WTC11 (cell line): Measurements from ENCODE around the gene PIP. TPM values are rescaled to one million over a fixed set of nuclear protein-coding genes. Genes with fewer than 3 reads are reported as not detected.

Experiments used
- ATAC-seq: fragments of 200-7000 bp; cut with Tn5 transposase; 2 replicates; pipeline ENCODE4 v1.10.0; 2021; ENCODE audit warnings: mild to moderate bottlenecking, moderate library complexity
- CTCF ChIA-PET: fragments of 300-600 bp; sonication (Branson Sonifier 250); formaldehyde crosslinking; loops from one replicate; lab custom pipeline; 2021; ENCODE audit warnings: antibody characterized with exemption; lab: Charles Lee
- POLR2A ChIA-PET: fragments of 350-600 bp; sonication (Branson Sonifier 250); formaldehyde crosslinking; loops from one replicate; lab custom pipeline; 2021; ENCODE audit warnings: antibody characterized with exemption; lab: Charles Lee
- DNase-seq: peaks from one replicate; pipeline ENCODE4 v3.0.0; 2021; ENCODE audit warnings: low spot score
- H3K27ac Mint-ChIP-seq: 2 replicates; pipeline ENCODE4 v1.8.0; 2021; ENCODE audit warnings: mixed read lengths
- H3K27me3 Mint-ChIP-seq: 2 replicates; pipeline ENCODE4 v1.8.0; 2021; ENCODE audit warnings: low read depth, mild to moderate bottlenecking, moderate library complexity, mixed read lengths
- H3K36me3 Mint-ChIP-seq: 2 replicates; pipeline ENCODE4 v1.8.0; 2021; ENCODE audit warnings: mixed read lengths
- H3K4me1 Mint-ChIP-seq: 2 replicates; pipeline ENCODE4 v1.8.0; 2022; ENCODE audit warnings: mixed read lengths
- H3K4me3 Mint-ChIP-seq: 2 replicates; pipeline ENCODE4 v1.8.0; 2021; ENCODE audit warnings: mild to moderate bottlenecking, moderate library complexity, mixed read lengths
- H3K9me3 Mint-ChIP-seq: 2 replicates; pipeline ENCODE4 v1.8.0; 2021; ENCODE audit warnings: mixed read lengths
- ATF1 ChIP-seq: sonication (generic); formaldehyde crosslinking; IDR thresholded peaks from 2 replicates; pipeline ENCODE4 v1.8.1; 2023; ENCODE audit warnings: mild to moderate bottlenecking, moderate library complexity, missing genetic modification reagents
- CREB1 ChIP-seq: sonication (generic); formaldehyde crosslinking; IDR thresholded peaks from 2 replicates; pipeline ENCODE4 v1.8.0; 2023; ENCODE audit warnings: mild to moderate bottlenecking, missing genetic modification reagents
- ETV6 ChIP-seq: sonication (generic); formaldehyde crosslinking; IDR thresholded peaks from 2 replicates; pipeline ENCODE4 v1.8.1; 2022; ENCODE audit warnings: mild to moderate bottlenecking, missing genetic modification reagents
- FOXP1 ChIP-seq: sonication (generic); formaldehyde crosslinking; IDR thresholded peaks from 2 replicates; pipeline ENCODE4 v1.8.0; 2022; ENCODE audit warnings: missing genetic modification reagents, mild to moderate bottlenecking, moderate library complexity, borderline replicate concordance
- GRHL2 ChIP-seq: fragments of 250-450 bp; sonication (Bioruptor Pico); IDR thresholded peaks from 2 replicates; pipeline ENCODE4 v1.8.0; 2022; ENCODE audit warnings: mild to moderate bottlenecking, moderate library complexity; ENCODE audit not compliant: insufficient replicate concordance, severe bottlenecking
- JAZF1 ChIP-seq: fragments of 250-450 bp; sonication (Bioruptor Pico); IDR thresholded peaks from 2 replicates; pipeline ENCODE4 v1.9.0; 2021; ENCODE audit warnings: moderate library complexity, mild to moderate bottlenecking, inconsistent platforms
- JUN ChIP-seq: sonication (generic); formaldehyde crosslinking; IDR thresholded peaks from 2 replicates; pipeline ENCODE4 v1.8.0; 2023; ENCODE audit warnings: mild to moderate bottlenecking, missing genetic modification reagents
- NFATC4 ChIP-seq: fragments of 250-450 bp; sonication (Bioruptor Pico); IDR thresholded peaks from 2 replicates; pipeline ENCODE4 v1.9.0; 2021; ENCODE audit warnings: mild to moderate bottlenecking
- NFYB ChIP-seq: sonication (generic); formaldehyde crosslinking; conservative IDR thresholded peaks from 2 replicates; pipeline ENCODE4 v1.8.0; 2022; ENCODE audit warnings: low read depth, missing genetic modification reagents
- OVOL2 ChIP-seq: fragments of 250-450 bp; sonication (Bioruptor Pico); IDR thresholded peaks from 2 replicates; pipeline ENCODE4 v1.9.0; 2021; ENCODE audit warnings: mild to moderate bottlenecking, borderline replicate concordance
- RELA ChIP-seq: sonication (generic); formaldehyde crosslinking; IDR thresholded peaks from 2 replicates; pipeline ENCODE4 v1.8.1; 2022; ENCODE audit warnings: missing genetic modification reagents, mild to moderate bottlenecking, borderline replicate concordance
- TP53 ChIP-seq: sonication (generic); formaldehyde crosslinking; IDR thresholded peaks from 2 replicates; pipeline ENCODE4 v1.8.1; 2023; ENCODE audit warnings: mild to moderate bottlenecking, missing genetic modification reagents
- ZNF416 ChIP-seq: fragments of 250-450 bp; sonication (Bioruptor Pico); IDR thresholded peaks from 2 replicates; pipeline ENCODE4 v1.9.0; 2021; ENCODE audit warnings: mild to moderate bottlenecking, inconsistent platforms
- total RNA-seq: library from RNA; stranded (reverse); gene quantifications from 3 replicates; pipeline ENCODE4 v1.2.3, GENCODE V29; 2021
- TF ChIP-seq, protein P1 (sequence below): sonication (generic); formaldehyde crosslinking; IDR thresholded peaks from 2 replicates; pipeline ENCODE4 v1.8.1; 2022; ENCODE audit warnings: low read depth, missing genetic modification reagents, borderline replicate concordance
- TF ChIP-seq, protein P2 (sequence below): sonication (generic); formaldehyde crosslinking; IDR thresholded peaks from 2 replicates; pipeline ENCODE4 v1.8.0; 2022; ENCODE audit warnings: mild to moderate bottlenecking, missing genetic modification reagents
- TF ChIP-seq, protein P3 (sequence below): sonication (generic); formaldehyde crosslinking; IDR thresholded peaks from 2 replicates; pipeline ENCODE4 v1.8.1; 2023; ENCODE audit warnings: mild to moderate bottlenecking, missing genetic modification reagents, moderate library complexity
- TF ChIP-seq, protein P4 (sequence below): fragments of 250-450 bp; sonication (Bioruptor Pico); IDR thresholded peaks from 2 replicates; pipeline ENCODE4 v1.9.0; 2021; ENCODE audit warnings: mild to moderate bottlenecking, borderline replicate concordance
- TF ChIP-seq, protein P5 (sequence below): fragments of 250-450 bp; sonication (Bioruptor Pico); IDR thresholded peaks from 2 replicates; pipeline ENCODE4 v1.9.0; 2021; ENCODE audit warnings: mild to moderate bottlenecking
- TF ChIP-seq, protein P6 (sequence below): sonication (generic); formaldehyde crosslinking; IDR thresholded peaks from 2 replicates; pipeline ENCODE4 v1.8.0; 2022; ENCODE audit warnings: missing genetic modification reagents

PIP gene
- total RNA-seq, 1 experiment from 2014 or later, result not detected

DNA sequence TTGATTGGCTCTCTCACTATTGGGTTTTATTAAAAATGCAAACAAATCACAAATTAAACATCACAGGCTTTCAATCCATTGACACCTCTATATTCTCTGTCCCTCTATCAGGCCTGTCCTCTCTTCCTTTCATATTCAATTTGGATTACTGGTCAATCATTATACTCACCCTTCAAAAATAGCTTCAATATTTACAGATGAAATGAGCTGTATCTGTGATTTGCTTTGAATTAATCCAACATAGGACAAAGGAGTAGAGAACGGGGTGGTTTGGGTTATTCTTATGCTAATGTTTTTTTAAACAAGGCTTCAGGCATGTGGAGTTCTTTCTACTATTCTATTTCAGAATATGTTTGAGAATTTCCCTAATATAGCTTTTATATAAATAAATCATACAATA lies 53.7 kb downstream of the PIP start:
- H3K9me3 Mint-ChIP-seq, result peaks cover 4% of the 10 kb centered on the region
- ATAC-seq (no peak), DNase-seq (no peak)
- POLR2A ChIA-PET, result no interaction called here
- no peak for TF ChIP-seq ETV6
- TF ChIP-seq, protein P1, sequence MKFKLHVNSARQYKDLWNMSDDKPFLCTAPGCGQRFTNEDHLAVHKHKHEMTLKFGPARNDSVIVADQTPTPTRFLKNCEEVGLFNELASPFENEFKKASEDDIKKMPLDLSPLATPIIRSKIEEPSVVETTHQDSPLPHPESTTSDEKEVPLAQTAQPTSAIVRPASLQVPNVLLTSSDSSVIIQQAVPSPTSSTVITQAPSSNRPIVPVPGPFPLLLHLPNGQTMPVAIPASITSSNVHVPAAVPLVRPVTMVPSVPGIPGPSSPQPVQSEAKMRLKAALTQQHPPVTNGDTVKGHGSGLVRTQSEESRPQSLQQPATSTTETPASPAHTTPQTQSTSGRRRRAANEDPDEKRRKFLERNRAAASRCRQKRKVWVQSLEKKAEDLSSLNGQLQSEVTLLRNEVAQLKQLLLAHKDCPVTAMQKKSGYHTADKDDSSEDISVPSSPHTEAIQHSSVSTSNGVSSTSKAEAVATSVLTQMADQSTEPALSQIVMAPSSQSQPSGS (CRISPR knock-in tag), result no peak
- TF ChIP-seq CREB1 (CRISPR knock-in tag), result no peak
- TF ChIP-seq, protein P2, sequence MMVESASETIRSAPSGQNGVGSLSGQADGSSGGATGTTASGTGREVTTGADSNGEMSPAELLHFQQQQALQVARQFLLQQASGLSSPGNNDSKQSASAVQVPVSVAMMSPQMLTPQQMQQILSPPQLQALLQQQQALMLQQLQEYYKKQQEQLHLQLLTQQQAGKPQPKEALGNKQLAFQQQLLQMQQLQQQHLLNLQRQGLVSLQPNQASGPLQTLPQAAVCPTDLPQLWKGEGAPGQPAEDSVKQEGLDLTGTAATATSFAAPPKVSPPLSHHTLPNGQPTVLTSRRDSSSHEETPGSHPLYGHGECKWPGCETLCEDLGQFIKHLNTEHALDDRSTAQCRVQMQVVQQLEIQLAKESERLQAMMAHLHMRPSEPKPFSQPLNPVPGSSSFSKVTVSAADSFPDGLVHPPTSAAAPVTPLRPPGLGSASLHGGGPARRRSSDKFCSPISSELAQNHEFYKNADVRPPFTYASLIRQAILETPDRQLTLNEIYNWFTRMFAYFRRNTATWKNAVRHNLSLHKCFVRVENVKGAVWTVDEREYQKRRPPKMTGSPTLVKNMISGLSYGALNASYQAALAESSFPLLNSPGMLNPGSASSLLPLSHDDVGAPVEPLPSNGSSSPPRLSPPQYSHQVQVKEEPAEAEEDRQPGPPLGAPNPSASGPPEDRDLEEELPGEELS (CRISPR knock-in tag), result no peak
- TF ChIP-seq, protein P3, sequence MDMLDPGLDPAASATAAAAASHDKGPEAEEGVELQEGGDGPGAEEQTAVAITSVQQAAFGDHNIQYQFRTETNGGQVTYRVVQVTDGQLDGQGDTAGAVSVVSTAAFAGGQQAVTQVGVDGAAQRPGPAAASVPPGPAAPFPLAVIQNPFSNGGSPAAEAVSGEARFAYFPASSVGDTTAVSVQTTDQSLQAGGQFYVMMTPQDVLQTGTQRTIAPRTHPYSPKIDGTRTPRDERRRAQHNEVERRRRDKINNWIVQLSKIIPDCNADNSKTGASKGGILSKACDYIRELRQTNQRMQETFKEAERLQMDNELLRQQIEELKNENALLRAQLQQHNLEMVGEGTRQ, result no peak
- peaks cover 19% of the 10 kb centered on the region for H3K4me1 Mint-ChIP-seq
- H3K4me3 Mint-ChIP-seq, result no peak overlapping the region
- no peaks in the 10 kb centered on the region; the same call in 1 of the 2 replicates for H3K27me3 Mint-ChIP-seq
- H3K27ac Mint-ChIP-seq, result no peak overlapping the region
- CTCF ChIA-PET, result interaction anchor here (1.2 kb wide), 1 partner anchor 30 kb away, joined by 8 read pairs; no protein-coding TSS in a partner anchor
- no peaks in the 10 kb centered on the region for H3K36me3 Mint-ChIP-seq

DNA sequence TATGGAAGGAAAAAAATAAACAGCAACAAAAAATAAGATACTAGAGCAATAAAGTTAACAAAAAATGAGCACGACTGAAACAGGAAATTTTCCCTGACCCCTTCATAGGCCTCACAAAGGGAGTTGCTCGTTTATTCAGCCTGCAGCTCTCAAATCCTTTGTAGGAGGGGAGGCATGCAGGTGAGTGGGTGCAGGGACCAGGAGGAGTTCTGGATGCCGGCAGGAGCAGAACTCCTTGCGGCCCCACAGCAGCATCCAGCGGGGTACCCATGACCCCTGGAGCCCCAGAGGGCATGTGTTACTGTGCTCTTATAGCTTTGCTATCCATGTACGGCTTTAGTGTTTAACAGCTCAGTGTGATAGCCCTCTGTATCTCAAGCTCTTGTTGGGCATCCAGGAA lies 57.1 kb downstream of the PIP start:
- POLR2A ChIA-PET, result no interaction called here
- CTCF ChIA-PET, result interaction anchor here (0.6 to 1.9 kb wide), 4 partner anchors 26 to 883 kb away, joined by 3 to 23 read pairs (median 5); no protein-coding TSS in a partner anchor
- TF ChIP-seq ZNF416 (CRISPR knock-in tag) (no peak), ETV6 (no peak), JAZF1 (CRISPR knock-in tag) (no peak), OVOL2 (CRISPR knock-in tag) (no peak), NFYB (no peak), JUN (no peak), RELA (CRISPR knock-in tag) (no peak), ATF1 (CRISPR knock-in tag) (no peak), FOXP1 (CRISPR knock-in tag) (no peak), TP53 (CRISPR knock-in tag) (no peak), GRHL2 (no peak), NFATC4 (CRISPR knock-in tag) (no peak)
- TF ChIP-seq, protein P3, result no peak
- TF ChIP-seq, protein P4, sequence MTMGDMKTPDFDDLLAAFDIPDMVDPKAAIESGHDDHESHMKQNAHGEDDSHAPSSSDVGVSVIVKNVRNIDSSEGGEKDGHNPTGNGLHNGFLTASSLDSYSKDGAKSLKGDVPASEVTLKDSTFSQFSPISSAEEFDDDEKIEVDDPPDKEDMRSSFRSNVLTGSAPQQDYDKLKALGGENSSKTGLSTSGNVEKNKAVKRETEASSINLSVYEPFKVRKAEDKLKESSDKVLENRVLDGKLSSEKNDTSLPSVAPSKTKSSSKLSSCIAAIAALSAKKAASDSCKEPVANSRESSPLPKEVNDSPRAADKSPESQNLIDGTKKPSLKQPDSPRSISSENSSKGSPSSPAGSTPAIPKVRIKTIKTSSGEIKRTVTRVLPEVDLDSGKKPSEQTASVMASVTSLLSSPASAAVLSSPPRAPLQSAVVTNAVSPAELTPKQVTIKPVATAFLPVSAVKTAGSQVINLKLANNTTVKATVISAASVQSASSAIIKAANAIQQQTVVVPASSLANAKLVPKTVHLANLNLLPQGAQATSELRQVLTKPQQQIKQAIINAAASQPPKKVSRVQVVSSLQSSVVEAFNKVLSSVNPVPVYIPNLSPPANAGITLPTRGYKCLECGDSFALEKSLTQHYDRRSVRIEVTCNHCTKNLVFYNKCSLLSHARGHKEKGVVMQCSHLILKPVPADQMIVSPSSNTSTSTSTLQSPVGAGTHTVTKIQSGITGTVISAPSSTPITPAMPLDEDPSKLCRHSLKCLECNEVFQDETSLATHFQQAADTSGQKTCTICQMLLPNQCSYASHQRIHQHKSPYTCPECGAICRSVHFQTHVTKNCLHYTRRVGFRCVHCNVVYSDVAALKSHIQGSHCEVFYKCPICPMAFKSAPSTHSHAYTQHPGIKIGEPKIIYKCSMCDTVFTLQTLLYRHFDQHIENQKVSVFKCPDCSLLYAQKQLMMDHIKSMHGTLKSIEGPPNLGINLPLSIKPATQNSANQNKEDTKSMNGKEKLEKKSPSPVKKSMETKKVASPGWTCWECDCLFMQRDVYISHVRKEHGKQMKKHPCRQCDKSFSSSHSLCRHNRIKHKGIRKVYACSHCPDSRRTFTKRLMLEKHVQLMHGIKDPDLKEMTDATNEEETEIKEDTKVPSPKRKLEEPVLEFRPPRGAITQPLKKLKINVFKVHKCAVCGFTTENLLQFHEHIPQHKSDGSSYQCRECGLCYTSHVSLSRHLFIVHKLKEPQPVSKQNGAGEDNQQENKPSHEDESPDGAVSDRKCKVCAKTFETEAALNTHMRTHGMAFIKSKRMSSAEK (CRISPR knock-in tag), result no peak
- TF ChIP-seq, protein P5, sequence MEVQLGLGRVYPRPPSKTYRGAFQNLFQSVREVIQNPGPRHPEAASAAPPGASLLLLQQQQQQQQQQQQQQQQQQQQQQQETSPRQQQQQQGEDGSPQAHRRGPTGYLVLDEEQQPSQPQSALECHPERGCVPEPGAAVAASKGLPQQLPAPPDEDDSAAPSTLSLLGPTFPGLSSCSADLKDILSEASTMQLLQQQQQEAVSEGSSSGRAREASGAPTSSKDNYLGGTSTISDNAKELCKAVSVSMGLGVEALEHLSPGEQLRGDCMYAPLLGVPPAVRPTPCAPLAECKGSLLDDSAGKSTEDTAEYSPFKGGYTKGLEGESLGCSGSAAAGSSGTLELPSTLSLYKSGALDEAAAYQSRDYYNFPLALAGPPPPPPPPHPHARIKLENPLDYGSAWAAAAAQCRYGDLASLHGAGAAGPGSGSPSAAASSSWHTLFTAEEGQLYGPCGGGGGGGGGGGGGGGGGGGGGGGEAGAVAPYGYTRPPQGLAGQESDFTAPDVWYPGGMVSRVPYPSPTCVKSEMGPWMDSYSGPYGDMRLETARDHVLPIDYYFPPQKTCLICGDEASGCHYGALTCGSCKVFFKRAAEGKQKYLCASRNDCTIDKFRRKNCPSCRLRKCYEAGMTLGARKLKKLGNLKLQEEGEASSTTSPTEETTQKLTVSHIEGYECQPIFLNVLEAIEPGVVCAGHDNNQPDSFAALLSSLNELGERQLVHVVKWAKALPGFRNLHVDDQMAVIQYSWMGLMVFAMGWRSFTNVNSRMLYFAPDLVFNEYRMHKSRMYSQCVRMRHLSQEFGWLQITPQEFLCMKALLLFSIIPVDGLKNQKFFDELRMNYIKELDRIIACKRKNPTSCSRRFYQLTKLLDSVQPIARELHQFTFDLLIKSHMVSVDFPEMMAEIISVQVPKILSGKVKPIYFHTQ (CRISPR knock-in tag), result no peak
- TF ChIP-seq, protein P6, sequence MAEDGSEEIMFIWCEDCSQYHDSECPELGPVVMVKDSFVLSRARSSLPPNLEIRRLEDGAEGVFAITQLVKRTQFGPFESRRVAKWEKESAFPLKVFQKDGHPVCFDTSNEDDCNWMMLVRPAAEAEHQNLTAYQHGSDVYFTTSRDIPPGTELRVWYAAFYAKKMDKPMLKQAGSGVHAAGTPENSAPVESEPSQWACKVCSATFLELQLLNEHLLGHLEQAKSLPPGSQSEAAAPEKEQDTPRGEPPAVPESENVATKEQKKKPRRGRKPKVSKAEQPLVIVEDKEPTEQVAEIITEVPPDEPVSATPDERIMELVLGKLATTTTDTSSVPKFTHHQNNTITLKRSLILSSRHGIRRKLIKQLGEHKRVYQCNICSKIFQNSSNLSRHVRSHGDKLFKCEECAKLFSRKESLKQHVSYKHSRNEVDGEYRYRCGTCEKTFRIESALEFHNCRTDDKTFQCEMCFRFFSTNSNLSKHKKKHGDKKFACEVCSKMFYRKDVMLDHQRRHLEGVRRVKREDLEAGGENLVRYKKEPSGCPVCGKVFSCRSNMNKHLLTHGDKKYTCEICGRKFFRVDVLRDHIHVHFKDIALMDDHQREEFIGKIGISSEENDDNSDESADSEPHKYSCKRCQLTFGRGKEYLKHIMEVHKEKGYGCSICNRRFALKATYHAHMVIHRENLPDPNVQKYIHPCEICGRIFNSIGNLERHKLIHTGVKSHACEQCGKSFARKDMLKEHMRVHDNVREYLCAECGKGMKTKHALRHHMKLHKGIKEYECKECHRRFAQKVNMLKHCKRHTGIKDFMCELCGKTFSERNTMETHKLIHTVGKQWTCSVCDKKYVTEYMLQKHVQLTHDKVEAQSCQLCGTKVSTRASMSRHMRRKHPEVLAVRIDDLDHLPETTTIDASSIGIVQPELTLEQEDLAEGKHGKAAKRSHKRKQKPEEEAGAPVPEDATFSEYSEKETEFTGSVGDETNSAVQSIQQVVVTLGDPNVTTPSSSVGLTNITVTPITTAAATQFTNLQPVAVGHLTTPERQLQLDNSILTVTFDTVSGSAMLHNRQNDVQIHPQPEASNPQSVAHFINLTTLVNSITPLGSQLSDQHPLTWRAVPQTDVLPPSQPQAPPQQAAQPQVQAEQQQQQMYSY (CRISPR knock-in tag), result no peak

More for the DNA sequence above, 57.1 kb downstream of the PIP start:
- H3K36me3 Mint-ChIP-seq, result no peaks in the 10 kb centered on the region
- H3K4me1 Mint-ChIP-seq, result peaks cover 19% of the 10 kb centered on the region
- DNase-seq, result no peak
- no peak overlapping the region for H3K4me3 Mint-ChIP-seq
- peak; percentile 80 for ATAC-seq
- H3K27me3 Mint-ChIP-seq, result no peaks in the 10 kb centered on the region
- H3K27ac Mint-ChIP-seq, result no peak overlapping the region
- no peaks in the 10 kb centered on the region for H3K9me3 Mint-ChIP-seq
